Epidermal melanocyte (primary cell): Measurements from ENCODE around the gene MAP4.
"Not testable (repeated sequence)": the region's sequence is repeated elsewhere in the genome, so short reads cannot be mapped to it uniquely, and the experiment has no call there.

ENCODE experiments used
- DNase-seq: peaks from one replicate; pipeline ENCODE4 v3.0.0; 2011; ENCODE audit warnings: low spot score; ENCODE audit not compliant: insufficient read length

The MAP4 gene

DNA sequence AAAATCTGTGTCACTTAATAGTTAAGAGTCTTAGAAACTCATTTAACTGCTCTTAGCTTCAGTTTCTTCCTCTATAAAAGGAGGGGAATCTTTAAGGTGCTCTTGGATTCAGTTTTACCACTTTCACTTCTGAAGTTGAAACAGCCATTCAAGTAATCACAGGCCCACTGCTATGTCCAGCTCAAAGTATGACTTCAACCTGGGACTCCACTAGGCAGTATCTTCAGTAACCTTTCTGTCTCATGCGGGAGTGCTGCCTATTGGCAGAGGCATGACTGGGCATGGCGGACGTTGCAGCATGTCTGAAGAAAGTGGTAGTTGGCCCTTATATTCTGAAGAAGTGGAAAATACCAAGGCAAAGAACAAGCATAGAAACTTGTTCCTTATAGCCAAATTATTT is 121.0 kb downstream of the MAP4 start:
- DNase-seq, result no peak

- DNase-seq, result no peak
Observed at GRCh38 chr3:47892286-47893040, 123.8 kb downstream of the MAP4 start.

DNA sequence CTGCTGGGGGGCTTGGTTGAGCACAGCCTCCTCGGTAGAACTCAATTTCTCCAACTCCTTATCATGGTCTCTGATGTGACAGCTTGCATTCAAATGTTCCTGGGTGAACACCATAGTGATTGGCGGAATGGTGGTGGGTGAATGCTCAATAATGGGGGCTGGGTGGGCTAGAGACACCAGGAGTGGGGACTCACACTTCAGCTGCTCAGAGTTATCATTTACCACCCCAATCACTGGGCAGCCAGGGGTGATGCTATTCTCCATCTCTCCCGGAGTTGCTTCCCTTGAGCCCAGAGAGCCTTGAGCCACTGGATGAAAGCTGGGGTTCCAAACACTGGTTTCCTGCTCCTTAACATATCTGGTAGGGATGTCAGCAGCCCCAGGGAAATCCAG is 124.6 kb downstream of the MAP4 start:
- no peak for DNase-seq

DNA sequence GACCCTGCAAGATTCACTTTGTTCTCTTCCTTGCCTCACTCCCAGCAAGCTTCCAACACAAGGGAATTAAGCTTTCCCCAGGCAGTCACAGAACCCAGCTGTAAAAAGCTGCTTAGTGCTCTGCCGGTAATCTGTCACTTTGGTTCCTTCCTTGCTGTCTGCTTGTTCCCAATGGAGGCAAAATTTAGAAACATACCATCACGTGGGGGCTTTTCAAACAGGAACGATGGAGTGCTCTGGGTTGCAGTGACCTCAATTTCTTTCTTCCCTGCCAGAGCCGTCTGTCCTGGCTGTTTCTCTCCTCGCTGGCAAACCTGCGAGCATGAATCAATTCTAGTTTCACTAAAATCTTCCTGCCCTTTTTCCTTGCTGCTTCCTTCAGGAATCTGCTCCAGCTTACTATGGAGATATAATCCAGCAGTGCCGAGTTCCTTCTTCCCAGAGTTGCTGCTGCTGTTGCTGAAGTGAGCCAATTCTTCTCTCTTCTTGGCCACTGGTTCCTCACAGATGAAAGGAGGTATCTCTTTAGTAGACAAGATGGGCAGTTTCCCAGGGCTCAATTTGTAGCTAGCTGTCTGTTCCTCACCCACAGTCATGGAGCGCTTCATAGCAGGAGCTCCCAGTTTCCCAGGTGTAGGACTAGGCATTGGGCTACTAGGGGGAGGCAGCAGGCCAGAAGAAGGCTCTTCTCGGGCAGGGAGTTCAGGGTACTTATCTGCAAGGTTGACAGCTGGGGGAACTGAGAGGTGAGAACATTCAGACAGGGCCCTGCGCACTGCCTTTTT is 125.2 kb downstream of the MAP4 start:
- no peak for DNase-seq

GRCh38 chr3:47890126-47890827 is 125.9 kb downstream of the MAP4 start:
- DNase-seq, result no peak

DNA sequence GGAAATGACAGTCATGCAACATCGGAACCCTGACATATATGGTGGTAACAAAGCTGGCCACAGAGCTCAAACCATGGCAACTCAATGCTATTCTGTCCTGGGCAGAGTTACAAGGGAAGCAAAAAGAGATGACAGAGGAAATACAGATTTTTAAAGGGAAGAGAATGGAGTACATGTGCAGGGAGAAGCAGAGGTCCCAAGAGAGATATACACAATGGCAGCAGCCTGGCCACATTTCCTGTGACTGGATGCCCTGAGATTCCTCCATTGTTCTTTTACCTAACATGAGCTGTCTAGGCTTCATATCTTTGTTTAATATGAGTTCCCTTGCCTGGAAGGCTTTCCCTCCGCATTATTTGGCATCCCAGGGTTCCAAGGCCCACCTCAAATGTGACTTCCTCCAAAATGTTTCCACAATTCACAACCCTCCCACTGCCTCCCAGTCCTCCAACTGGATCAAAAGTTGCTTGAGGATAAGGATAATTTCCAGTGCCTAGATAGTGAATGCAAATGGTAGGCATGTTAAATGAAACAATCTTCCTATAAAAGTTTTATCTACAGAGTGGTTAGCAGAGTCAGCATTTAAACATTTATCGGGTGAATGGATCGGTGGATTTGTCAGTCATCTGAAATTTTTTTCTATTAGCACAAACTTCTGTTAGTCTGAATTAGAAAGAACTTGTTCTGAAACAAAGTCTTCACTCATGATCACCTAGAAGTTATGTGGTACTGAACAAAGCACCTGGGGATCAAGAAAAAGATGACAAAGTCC is 127.0 kb downstream of the MAP4 start:
- no peak for DNase-seq

GRCh38 chr3:47887991-47888390 is 128.2 kb downstream of the MAP4 start:
- not testable (repeated sequence) for DNase-seq

- DNase-seq, result no peak
Observed at GRCh38 chr3:47885168-47885567, 131.0 kb downstream of the MAP4 start.

DNA sequence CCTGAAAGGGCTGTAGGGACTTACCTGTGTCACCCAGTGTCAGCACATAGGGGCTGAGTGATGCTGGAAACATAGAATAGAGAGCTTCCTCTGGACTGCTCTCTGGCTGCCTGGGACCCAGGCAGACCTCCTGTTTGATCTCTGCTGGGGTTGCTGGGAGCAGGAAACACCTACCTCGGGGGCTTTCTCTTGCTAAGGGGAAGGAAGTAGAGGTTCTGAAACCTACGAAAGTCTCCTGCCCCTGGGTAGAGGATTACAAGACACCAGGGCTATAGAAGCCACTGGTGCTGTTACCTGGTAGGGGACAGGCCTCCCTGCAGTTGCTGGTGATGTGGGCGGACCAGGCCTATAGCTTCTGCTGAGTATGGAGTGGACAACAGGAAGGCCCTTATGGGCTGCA is 131.6 kb downstream of the MAP4 start:
- no peak for DNase-seq

GRCh38 chr3:47882338-47882737 is 133.9 kb downstream of the MAP4 start:
- no peak for DNase-seq

DNA sequence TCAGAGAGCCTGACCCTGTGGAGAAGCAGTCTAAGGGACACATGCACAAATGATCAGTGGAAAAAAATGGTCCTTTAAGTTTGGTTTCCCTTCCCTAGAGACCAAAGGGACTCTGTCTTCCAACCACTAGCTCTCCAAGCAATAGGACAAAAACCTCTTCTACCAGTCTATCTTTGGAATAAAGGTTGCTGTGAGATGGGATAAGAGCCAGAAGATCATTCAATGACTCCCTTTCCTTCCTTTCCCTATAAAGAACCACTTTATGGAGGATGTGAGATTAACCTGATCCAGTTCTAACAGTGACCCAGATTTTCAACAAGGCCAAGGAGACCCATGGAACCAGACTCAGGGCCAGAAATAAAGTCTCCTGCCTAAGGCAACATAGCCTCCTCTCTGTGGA is 138.5 kb downstream of the MAP4 start:
- DNase-seq, result no peak

DNA sequence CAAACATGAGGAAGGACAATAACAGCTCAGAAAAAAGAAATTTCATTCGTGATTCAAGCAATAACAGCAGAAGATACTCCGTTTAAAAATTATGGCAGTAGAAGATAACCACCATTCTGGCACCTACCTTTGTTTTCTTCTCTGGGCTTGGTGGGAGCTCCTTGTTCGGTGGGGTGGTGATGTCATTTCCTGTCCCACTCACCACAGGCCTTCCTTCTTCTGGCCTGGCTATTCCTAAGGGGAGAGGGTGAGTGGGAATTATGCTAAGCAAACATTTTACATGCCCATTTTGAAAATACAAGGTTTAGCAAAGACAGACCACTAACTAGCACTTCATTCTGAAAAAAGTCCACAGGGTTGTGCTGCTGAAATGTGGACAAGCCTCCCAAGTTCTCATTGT is 138.9 kb downstream of the MAP4 start:
- DNase-seq, result no peak

GRCh38 chr3:47874913-47875312 is 141.3 kb downstream of the MAP4 start:
- DNase-seq, result no peak

DNA sequence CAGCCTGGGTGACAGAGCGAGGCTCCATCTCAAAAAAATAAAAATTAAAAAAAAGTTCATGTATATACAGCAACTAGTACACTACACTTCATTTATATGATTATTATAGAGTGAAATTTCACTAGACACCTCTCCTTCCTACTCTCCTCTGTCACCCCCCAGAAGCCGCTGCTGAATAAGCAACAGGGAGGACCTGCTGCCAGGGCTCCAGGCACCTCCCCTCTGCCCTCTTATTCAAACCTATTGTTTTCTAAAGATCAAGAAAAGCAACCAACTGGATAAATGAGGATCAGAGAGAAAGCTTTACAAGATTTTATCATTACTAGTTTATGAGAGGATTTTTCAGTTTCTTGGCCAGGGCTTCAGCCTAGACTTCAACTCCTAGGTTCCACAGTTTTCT is 141.8 kb downstream of the MAP4 start:
- DNase-seq, result no peak

DNA sequence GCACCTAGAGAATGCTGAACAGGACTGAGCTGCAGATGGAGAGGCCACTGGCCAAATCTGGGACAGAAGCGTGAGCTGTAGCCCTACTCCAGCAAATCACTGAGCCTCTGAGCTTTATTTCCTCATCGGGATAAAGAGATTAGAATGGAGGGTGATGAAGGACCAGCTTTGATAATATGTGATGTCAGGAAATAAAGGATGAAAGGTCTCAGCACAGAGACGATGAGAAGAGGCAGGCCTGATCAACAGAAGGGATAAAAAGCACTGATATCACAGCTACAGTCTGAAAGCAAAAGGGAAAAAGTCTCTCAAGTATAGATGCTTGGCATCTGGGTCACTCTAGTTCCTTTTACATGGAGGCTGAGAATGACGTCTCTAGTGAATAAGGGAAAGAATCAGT is 143.3 kb downstream of the MAP4 start:
- DNase-seq, result no peak

DNA sequence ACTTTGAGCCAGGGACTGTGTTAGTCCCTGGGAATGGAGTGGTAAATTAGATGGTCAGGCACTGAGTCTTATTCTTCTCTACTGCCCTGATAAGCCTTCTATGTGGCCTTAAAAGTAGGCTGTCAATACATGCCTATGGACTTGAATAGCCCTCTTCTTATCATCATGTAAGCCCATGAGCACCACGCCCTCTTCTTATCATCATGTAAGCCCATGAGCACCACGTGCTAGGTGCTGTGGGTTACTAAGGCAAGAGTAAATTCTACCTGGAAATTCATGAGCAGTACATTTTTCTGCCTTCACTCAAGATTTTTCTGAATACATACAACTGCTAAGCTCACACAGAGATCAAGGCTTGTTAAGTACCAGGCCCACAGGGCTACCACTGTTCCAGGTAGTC is 144.8 kb downstream of the MAP4 start:
- DNase-seq, result no peak

GRCh38 chr3:47870702-47871260 is 145.4 kb downstream of the MAP4 start:
- no peak for DNase-seq

GRCh38 chr3:47870156-47870555 is 146.1 kb downstream of the MAP4 start:
- DNase-seq, result no peak

- no peak for DNase-seq
Observed at GRCh38 chr3:47868306-47868705, 147.9 kb downstream of the MAP4 start.

GRCh38 chr3:47867451-47868044 is 148.7 kb downstream of the MAP4 start:
- DNase-seq, result no peak

DNA sequence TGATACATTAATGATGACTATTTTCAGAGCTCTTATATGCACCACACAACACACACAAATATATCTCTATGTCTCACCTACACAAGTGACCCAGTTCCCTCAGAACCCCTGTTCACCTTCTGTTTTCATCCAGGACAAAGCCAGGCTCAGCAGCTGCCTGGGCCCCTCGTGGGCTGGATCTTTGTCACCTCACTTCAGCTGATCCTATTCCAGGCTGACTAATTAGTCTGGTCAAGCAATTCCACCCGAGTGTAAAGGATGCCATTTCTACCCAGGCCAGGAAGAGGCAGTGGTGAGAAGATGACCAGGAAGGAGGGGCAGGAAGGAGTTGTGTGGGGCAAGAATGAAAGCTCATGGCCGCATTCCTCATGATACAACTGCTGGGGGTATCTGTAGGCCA is 151.0 kb downstream of the MAP4 start:
- no peak for DNase-seq
